Fibroblast of gingiva (primary cell): ENCODE measurements around the gene ARHGEF7.
"Not testable (repeated sequence)": the region's sequence is repeated elsewhere in the genome, so short reads cannot be mapped to it uniquely, and the experiment has no call there.

Source experiments
- DNase-seq: peaks from one replicate; pipeline ENCODE4 v3.0.0-alpha.2; 2011; ENCODE audit warnings: low read depth

The ARHGEF7 gene, protein sequence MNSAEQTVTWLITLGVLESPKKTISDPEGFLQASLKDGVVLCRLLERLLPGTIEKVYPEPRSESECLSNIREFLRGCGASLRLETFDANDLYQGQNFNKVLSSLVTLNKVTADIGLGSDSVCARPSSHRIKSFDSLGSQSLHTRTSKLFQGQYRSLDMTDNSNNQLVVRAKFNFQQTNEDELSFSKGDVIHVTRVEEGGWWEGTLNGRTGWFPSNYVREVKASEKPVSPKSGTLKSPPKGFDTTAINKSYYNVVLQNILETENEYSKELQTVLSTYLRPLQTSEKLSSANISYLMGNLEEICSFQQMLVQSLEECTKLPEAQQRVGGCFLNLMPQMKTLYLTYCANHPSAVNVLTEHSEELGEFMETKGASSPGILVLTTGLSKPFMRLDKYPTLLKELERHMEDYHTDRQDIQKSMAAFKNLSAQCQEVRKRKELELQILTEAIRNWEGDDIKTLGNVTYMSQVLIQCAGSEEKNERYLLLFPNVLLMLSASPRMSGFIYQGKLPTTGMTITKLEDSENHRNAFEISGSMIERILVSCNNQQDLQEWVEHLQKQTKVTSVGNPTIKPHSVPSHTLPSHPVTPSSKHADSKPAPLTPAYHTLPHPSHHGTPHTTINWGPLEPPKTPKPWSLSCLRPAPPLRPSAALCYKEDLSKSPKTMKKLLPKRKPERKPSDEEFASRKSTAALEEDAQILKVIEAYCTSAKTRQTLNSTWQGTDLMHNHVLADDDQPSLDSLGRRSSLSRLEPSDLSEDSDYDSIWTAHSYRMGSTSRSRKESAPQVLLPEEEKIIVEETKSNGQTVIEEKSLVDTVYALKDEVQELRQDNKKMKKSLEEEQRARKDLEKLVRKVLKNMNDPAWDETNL

DNA sequence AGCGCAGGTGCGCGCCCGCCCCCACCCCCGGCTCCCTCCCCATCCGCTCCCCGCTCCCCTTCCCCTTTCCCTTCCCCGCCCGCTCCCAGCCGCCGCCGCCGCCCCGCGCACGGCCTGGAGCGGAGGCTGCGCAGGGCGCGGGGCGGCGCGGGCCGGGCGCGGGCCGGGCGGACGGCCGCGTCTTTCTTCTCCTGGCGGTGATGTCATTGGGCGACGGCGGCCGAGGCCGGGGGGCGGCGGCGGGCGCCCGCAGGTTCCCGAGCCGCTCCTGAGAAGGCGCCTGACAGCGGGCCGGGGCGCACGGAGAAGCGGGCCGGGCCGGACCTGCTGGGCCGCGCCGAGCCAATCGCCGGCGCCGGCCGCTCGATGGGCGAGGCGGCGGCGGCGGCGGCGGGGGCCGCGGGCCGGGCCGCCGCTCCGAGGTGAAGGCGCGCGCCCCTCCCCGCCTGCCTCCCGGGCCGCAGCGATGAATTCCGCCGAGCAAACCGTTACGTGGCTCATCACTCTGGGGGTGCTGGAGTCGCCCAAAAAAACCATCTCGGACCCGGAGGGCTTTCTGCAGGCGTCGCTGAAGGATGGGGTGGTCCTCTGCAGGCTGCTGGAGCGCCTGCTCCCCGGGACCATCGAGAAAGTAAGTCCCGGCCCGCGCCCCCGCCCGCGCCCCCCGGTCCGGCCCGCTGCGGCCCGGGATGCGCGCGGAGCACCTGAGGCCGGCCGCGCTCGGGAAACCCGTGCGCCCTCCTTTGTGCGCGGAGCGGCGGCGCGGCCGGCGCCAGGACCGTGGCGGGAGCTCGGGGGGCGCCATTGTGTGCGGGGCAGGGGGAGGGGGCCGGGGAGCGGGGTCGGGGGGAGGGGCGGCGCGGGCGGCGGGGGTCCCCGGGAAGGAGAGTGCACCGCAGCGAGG is at the start of gene ARHGEF7:
Gene ARHGEF7, plus strand, starts transcription at position 250 of the 904 bp plus-strand sequence. Its CDS starts 217 bp downstream, at position 467.
- DNase-seq, result no peak

DNA sequence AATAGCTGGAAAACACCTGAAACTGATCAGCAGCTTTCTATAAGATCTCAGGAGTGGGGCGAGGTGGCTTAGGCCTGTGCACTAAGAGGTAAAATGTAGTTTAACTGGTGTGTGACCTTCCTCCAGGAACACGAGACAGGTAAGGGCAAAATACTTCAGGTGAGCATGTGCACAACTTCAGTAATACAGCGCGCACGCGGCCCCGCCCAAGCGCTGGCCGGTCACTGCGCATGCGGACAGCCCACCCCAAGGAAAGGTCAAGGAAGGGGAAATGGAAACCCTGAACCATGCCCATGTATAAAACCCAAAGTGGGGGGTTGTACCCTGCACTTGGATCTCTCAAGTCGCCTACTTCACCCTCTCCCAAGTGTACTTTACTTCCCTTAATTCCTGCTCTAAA is 49.4 kb upstream of the ARHGEF7 start:
- no peak for DNase-seq

DNA sequence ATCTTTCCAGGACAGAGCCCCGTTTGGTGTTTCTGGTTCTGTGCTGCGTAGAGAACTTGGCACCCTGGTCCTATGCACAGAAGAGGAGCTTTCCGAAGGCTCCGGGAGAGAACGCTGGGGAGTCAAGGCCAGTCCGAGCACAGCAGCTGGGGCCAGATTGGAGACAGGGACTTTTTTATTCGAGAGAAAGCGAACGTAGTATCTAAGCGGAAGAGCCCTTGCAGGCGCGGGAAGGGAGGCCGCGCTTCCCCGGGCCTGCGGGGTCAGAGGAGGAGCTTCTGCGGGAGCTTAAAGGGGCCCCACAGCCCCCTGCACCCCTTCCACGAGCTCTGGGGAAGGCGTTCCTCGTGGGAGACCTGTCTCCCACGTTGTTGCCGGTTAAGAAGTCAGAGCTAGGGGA is 48.6 kb upstream of the ARHGEF7 start:
- no peak for DNase-seq

DNA sequence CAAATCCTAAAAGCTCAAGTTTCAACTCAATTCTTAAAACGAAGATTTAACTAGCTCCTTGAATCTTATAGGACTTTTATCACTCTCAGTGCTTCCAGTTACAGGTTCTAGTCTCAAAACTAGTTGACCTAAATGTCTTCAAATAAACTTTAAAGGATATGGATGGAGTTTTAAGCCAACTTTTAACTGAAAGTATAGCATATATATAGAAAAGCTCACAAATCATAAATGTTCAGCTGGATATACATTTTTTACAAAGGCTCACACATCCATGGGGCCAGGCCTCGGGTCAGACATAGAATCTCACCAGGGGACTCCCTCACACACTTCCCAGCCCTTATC is 47.1 kb upstream of the ARHGEF7 start:
- no peak for DNase-seq

DNA sequence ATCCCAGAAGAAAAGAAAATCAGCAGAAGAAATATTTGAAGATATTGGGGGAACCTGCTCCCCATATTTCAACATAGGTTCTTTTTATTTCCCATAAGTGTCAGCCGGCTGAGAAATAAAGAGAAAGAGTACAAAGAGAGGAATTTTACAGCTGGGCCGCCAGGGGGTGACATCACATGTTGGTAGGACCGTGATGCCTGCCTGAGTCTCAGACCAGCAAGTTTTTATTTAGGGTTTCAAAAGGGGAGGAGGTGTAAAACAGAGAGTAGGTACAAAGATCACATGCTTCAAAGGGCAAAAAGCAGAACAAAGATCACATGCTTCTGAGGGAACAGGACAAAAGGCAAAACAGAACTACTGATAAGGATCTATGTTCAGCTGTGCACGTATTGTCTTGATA is 44.0 kb upstream of the ARHGEF7 start:
- DNase-seq, result not testable (repeated sequence)

DNA sequence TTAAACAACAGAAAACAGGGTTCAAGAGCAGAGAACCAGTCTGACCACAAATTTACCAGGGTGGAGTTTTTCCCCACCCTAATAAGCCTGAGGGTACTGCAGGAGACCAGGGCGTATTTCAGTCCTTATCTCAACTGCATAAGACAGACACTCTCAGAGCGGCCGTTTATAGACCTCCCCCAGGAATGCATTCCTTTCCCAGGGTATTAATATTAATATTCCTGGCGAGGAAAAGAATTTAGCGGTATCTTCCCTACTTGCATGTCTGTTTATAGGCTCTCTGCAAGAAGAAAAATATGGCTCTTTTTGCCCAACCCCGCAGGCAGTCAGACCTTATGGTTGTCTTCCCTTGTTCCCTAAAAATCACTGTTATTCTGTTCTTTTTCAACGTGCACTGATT is 43.6 kb upstream of the ARHGEF7 start:
- not testable (repeated sequence) for DNase-seq

DNA sequence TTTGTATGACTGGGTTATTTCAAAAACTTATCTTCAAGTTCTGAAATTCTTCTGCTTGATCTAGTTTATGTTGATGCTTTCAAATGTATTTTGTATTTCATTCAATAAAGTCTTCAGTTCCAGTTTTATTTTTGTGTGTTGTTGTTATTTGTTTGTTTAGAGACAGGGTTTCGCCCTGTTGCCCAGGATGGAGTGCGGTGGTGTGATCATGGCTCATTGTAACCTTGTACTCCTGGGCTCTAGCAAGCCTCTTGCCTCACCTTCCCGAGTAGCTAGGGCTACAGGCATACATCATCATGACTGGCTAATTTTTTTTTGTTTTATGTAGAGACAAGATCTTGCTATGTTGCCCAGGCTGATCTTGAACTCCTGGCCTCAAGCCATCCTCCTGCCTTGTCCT is 40.3 kb upstream of the ARHGEF7 start:
- no peak for DNase-seq

DNA sequence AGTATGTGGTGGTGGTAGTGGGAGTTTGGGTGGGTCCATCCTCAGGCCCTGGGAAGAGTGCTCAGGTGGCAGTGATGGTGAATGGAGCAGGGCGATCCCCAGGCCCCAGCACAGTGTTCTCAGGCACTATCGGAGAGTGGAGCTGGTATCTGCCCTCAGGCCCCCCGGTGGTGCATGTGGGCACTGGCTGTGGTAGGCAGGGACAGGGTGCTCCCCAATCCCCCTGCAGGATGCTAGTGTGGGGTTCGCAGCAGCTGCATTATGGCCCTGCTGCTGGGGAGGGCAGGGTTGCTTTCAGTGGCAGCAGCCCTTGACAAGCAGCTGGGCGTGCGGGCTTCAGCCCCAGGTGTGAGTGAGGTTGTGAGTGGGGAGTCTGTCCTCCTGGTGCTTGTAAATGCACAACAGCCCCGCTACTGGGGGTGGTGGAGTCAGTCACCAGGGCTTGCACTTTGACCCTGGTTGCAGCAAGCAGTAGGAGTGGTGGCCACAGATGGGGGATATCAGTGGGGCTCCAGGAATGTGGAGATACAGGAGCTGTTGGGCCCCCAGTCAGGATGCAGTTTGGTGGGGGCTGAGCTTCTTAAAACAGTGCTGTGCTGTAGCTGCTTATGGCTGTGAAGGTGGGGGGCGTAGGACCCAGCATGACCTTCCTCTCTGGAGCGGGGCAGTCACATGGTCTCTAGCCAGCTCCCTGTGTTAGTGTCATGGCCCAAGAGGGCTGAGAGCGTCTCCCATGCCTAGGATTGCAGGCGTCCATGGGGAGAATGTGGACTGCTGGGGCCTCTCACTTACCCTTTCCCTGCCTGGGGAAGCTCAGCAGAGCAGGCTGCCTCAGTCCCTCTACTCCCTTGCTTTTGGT is 38.7 kb upstream of the ARHGEF7 start:
- no peak for DNase-seq

DNA sequence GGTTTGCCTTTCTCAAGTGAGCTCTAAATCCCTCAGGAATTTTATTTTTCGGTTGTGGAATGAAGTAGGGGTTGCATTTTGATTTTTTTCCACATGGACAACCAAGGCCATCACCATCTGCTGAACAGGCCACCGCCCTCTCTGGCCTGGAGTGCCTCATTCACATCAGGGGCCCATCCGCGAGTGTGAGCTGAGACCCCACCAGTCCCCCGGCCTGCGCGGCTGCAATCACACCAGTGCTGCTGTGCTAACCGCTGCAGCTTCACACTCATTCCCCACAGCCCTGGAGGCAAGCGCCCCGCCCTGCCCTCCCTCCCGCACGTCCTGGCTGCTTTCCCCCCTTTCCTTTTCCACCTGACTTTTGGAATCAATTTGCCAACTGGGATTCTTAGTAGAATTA is 35.7 kb upstream of the ARHGEF7 start:
- no peak for DNase-seq

DNA sequence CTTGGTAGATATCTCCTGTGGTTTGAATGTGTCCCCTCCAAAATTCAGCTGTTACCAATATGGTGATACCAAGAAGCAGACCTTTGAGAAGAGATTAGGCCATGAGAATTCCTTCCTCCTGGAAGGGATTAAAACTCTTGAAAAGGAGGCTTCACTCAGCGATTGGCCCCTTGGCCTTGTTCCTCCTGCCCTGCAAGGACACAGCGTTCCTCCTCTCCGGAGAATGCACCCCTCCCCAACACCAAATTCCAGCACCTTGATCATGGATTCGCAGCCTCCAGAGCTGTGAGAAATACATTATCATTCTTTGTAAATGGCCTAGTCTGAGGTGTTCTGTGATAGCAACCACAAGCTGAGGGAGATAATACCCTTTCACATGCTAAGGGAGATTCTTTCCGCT is 34.5 kb upstream of the ARHGEF7 start:
- no peak for DNase-seq

DNA sequence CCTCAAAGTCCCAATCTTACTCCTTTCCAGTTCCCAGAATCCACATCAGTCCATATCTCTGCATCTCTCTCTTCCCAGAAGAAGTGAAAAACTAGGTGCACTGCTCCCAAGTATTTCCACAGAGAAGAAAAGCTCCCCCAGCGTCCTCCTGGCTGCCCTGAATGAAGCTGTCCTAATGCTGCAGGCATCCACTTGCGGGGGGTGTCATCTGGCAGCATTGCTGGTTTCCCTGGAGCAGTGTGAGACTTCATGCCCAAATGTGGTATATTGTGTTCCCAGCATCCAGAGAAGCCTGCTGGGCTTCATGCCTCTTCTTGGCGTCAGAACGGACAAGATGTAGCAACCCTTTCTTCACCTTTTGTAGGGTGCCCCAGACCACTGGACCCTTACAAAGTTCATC is 32.9 kb upstream of the ARHGEF7 start:
- no peak for DNase-seq

DNA sequence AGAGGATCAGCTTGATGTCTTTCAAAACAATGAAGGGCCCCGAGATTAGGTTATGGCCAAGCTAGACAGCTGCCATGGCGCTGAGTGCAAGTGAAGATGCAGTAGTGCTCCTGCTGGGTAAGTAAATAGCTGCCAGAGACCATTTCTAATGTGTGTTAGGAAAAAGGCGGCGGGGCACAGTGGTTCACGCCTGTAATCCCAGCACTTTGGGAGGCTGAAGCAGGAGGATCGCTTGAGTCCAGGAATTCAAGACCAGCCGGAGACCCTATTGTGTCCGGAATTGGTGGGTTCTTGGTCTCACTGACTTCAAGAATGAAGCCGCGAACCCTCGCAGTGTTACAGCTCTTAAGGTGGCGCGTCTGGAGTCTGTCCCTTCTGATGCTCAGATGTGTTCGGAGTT is 32.3 kb upstream of the ARHGEF7 start:
- DNase-seq, result not testable (repeated sequence)

DNA sequence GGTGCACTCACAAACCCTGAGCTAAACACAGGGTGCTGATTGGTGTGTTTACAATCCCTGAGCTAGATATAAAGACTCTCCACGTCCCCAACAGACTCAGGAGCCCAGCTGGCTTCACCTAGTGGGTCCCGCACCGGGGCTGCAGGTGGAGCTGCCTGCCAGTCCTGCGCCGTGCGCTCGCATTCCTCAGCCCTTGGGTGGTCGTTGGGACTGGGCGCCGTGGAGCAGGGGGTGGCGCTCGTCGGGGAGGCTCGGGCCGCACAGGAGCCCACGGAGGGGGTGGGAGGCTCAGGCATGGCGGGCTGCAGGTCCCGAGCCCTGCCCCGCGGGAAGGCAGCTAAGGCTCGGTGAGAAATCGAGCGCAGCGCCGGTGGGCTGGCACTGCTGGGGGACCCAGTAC is 31.4 kb upstream of the ARHGEF7 start:
- not testable (repeated sequence) for DNase-seq

DNA sequence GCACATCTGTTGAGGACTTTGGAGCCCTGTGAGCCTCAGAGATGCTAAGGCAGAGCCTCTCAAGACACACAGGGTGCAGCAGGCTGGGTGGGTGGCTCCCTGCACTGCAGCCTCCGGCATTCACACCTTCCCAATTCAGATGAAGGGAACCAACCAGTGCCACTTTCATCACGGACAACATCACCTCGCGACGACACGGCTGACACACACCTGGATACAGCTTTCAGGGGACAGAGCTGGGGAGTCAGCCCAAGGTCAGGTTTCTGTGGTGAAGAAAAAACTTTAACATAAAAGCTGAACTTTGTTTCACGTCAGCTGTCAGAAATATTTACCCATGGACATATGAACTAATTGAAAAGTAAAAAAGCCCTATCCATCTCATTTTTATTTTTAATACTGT is 24.9 kb upstream of the ARHGEF7 start:
- DNase-seq, result no peak

DNA sequence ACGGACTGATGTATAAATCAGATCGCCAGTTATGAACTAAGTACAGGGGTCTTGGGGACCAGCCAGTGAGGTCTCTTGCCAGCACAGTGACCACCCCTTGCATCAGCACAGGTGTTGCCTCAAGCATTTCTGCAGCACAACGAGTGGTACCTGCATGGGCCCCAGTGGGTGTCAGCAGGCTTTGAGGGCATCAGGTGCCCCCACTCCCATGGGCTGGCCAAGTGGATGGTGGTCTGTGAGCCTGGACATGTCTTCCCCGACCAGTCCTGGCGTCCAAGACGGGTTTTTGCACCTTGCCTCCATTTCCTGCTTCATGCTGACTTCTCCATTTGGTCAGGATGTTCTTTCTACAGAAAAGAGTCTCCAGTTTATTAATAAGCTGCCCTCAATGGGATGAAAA is 22.4 kb upstream of the ARHGEF7 start:
- DNase-seq, result no peak

DNA sequence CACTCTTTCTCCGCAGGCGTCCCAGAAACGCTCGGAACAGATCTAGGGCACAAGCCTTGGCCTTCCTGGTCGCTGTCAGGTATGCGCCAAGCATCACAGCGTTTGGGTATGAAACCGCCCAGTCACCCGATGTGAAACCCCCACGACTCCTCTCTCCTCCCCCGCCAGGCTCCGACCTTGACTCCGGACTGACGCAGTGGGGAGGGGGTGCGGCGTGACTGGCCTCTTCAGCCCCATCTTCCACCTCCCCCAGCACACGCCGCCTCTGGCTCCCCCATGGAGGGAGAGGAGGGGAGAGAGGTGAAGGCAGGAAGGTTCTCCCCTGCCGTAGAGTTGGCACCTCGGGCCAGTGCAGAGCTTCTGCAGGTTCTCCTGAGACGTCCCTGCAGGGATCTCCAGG is 22.0 kb upstream of the ARHGEF7 start:
- DNase-seq, result no peak

DNA sequence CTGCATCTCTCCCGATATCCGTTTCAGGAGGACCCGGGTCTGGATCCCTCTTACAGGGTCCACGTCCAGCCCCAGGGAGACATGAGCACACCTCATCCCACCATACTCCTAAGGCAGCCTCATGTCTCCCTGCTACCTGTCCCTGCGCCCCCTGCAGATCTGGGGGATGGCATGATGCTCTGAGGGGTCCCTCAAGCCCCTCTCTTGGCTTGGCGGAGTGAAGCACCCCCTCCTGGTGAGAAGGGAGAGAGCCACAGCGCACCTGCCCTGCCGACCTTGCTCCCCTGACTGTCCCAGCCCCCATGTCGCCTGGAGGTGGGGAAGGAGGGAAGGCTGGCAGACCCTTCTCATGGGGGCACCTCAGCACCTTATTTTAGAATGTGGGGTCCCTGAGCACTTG is 21.5 kb upstream of the ARHGEF7 start:
- DNase-seq, result no peak

DNA sequence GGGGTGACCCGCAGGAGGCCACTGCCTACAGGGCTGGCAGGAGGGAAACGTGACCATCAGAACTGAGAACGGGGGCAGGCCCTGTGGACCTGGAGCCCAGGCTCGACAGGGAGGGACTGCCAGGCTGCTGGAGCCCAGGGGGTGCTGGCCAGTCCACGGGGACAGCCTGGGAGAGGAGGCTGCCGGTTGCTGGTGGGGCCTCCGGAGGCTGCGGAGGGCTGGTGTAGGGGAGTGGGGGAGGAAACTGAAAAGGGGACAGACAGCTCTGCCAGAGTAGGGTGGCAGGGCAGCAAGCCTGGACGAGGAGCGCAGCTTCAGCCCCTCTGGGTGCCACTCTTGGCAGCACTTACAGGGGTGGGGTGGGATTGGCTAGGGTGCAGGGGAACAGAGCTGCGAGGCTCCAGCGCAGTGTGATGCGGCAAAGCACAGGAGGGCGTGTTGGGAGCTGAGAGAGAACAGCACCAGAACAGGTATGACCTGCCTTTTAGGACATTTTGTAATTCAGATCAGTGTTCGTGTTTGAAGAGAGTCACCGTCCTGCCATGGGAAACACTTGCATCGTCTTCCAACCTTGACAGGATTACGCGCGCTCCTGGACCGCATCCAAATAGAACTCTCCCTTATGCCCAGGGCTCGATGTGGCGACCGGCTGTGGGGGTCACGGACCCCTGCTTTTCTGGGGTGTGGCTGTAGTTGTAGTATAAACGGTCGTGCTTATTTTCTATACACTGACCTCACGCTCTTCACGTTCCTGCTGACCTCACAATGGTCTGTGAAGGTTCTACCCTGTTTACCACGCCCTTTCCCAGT is 19.9 kb upstream of the ARHGEF7 start:
- DNase-seq, result no peak

DNA sequence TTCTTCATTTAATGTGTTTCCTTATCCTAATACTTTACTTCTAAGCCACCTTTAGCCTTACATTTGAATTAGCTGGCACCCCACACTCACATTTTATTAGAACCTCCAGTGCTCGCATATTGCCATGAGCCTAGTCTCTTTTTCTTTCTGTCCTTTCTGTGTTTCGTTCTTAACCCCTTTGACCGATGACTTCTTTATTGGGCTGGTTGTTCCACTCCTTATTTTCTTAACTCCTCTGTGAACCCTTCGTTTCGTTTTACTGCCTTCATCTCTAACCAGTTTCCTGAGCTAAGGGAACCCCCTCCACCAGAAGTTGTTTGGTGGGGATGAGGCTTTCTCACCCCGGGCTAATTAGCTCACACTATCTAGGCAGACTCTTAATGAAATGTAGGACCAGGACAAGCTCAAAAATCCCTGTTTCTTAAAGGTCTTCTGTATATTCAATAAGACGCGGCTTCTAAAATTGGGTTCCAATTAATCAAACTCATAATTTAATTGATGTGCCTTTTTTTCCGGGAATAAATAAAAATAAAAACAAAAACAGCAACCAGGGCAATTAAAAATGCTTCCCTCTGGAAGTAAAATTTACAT is 19.1 kb upstream of the ARHGEF7 start:
- no peak for DNase-seq

DNA sequence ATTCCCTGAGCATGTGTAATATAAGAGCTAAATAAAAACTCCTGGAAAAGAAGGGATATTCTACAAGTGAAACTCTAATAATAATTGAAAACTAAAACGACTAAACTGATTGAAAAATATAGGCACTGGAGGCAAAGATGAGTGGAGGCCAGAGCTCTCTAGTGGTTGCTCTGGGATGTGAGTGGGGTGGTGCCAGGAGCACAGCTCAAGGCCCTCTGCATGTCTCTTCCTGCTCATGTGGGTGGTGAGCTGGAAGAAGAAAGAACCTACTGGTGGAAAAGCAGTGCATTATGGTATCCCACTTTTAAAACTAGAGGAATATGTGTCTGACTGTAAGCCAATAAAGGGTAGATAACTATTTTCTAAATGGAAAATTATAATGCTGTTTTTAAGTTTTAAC is 15.8 kb upstream of the ARHGEF7 start:
- DNase-seq, result no peak
